Measurements from ENCODE around the gene PIK3R1.

Gene PIK3R1

GRCh38 chr5:68333649-68334552 lies 118.3 kb downstream of the PIK3R1 start:
- no peak for DNase-seq

- DNase-seq, result no peak
These were observed 119.0 kb downstream of the PIK3R1 start for GRCh38 chr5:68334553-68334886.

GRCh38 chr5:68335075-68335474 lies 119.5 kb downstream of the PIK3R1 start:
- DNase-seq, result no peak

- DNase-seq, result no peak
These were observed 120.6 kb downstream of the PIK3R1 start for GRCh38 chr5:68336200-68336599.

GRCh38 chr5:68337235-68337634 lies 121.7 kb downstream of the PIK3R1 start:
- no peak for DNase-seq

GRCh38 chr5:68339921-68340321 lies 124.4 kb downstream of the PIK3R1 start:
- DNase-seq, result no peak

GRCh38 chr5:68341006-68341405 lies 125.5 kb downstream of the PIK3R1 start:
- DNase-seq, result no peak

GRCh38 chr5:68342693-68343092 lies 127.1 kb downstream of the PIK3R1 start:
- no peak for DNase-seq

GRCh38 chr5:68343421-68343826 lies 127.9 kb downstream of the PIK3R1 start:
- no peak for DNase-seq

- DNase-seq, result no peak
These were observed 129.0 kb downstream of the PIK3R1 start for GRCh38 chr5:68344447-68345111.

- DNase-seq, result no peak
These were observed 129.6 kb downstream of the PIK3R1 start for GRCh38 chr5:68345171-68345570.

GRCh38 chr5:68345582-68345981 lies 130.0 kb downstream of the PIK3R1 start:
- DNase-seq, result no peak

GRCh38 chr5:68347536-68347935 lies 132.0 kb downstream of the PIK3R1 start:
- DNase-seq, result no peak

GRCh38 chr5:68348447-68349222 lies 133.1 kb downstream of the PIK3R1 start:
- DNase-seq, result no peak

- no peak for DNase-seq
These were observed 134.6 kb downstream of the PIK3R1 start for GRCh38 chr5:68350176-68350575.
